ENCODE data around the gene U2SURP.

DNA sequence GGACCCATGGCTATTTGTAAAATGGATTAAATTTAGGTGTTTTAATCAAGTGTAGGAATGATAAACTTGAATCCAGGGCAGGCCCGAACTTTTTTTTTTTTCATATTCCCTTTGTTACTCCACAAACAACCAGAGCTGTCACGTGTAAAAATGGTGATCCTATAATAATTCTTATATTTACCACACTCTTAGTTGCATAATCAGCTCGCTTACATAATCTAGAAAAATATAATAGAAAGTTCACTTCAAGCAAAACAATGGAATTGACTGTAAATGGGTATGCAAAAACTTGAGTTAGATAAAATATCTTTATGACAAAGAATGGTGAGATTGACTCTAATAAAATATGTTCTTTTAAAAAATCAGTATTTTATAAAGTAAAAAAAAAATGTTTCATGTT lies 35.8 kb upstream of the U2SURP start:
- TF ChIP-seq POLR2A (IDR thresholded peaks at IDR 0.05; ENCODE audit: borderline replicate concordance, extremely low read depth, insufficient read depth, insufficient read length) = no peak
- TF ChIP-seq ZNF274 (IDR thresholded peaks at IDR 0.05; ENCODE audit: low read depth, low read length) = no peak

Data from HCT116 (cell line).